Ovary (tissue), 9 donors: ENCODE results near the gene DLG5. TPM values are rescaled to one million over a fixed set of nuclear protein-coding genes. Genes with fewer than 3 reads are reported as not detected.

Experiments
- DNase-seq, 5 donors: peaks; one replicate each; pipeline ENCODE4 v3.0.0-alpha.2; 2019 to 2020
- H3K27ac ChIP-seq, 2 donors: fragments of 200-600 bp; one replicate each; pipeline versions ENCODE4 v1.5.1 to v1.8.0; 2019 to 2022
- H3K27me3 ChIP-seq: fragments of 200-600 bp; one replicate; pipeline ENCODE4 v1.8.0; 2022
- H3K36me3 ChIP-seq: fragments of 200-600 bp; sonication (generic); one replicate; pipeline ENCODE4 v1.5.1; 2019
- H3K4me1 ChIP-seq: one replicate; pipeline ENCODE4 v1.8.1; 2013; ENCODE audit warnings: mild to moderate bottlenecking, moderate library complexity; ENCODE audit not compliant: insufficient read depth
- H3K4me3 ChIP-seq: fragments of 200-600 bp; sonication (generic); one replicate; pipeline ENCODE4 v1.5.1; 2017
- H3K9me3 ChIP-seq, 2 donors: fragments of 200-600 bp in 1 of 2; sonication (generic) in 1 of 2; one replicate each; pipeline versions ENCODE4 v1.5.1 to v1.8.1; 2013 to 2019; ENCODE audit warnings: mild to moderate bottlenecking in 1 of 2, moderate library complexity in 1 of 2
- CTCF ChIP-seq, 3 donors: fragments of 450-650 bp in 2 of 3; fragments of 200-600 bp in 1 of 3; IDR thresholded peaks; one replicate each; pipeline versions ENCODE4 v1.5.1 to v1.8.0; 2016 to 2022; ENCODE audit warnings: antibody characterized with exemption in 3 of 3, mild to moderate bottlenecking in 1 of 3
- EP300 ChIP-seq: sonication (generic); formaldehyde crosslinking; IDR thresholded peaks from one replicate; pipeline ENCODE4 v1.6.1; 2017; ENCODE audit warnings: antibody characterized with exemption
- POLR2A ChIP-seq: fragments of 450-650 bp; IDR thresholded peaks from one replicate; pipeline ENCODE4 v1.6.1; 2017; ENCODE audit warnings: antibody characterized with exemption, mild to moderate bottlenecking, moderate library complexity
- WGBS, 3 donors: extraction: QIAGEN DNeasy Blood & Tissue Kit in 1 of 3; methylation state at CpG; one replicate each; pipeline versions ENCODE4 v1.1.5 to v1.1.7; 2013 to 2017; 5-methylcytosine and 5-hydroxymethylcytosine counted together
- intact Hi-C, 4 donors: fragments of 100-400 bp; cut with DNase I; formaldehyde crosslinking; loops; one replicate each; pipeline versions ENCODE4 v1.11.0 to v1.15.1; 2022 to 2023
- polyA plus RNA-seq, 2 donors: library from polyadenylated mRNA; stranded (reverse); fragments of 200-250 nt in 1 of 2; fragments of 350-450 nt in 1 of 2; fragmentation: Illumina TruSeq in 1 of 2; extraction: RNeasy Lipid Tissue Mini Kit (QIAGEN cat#74804) in 1 of 2; gene quantifications; one replicate each; pipeline ENCODE4 v1.2.3, GENCODE V29; 2013 to 2014
- total RNA-seq, 7 donors: library from RNA; depleted of rRNA in 2 of 7; stranded (reverse); fragments of >200 nt in 2 of 7; fragmentation: NEBNext Ultra II Directional in 3 of 7; extraction: Animal tissue kit (Norgen Biotek cat#: 25700) in 3 of 7; gene quantifications; one replicate each; pipeline versions ENCODE4 v1.1.0 to v1.2.4, GENCODE V29; 2016 to 2023
- donor health status: DM: no; HTN: no; CAD: no; lungs with moderate emphysema.
- donor health status: DM: no; HTN: no; CAD: no.
- donor health status: Bipolar disorder and iron deficiency.
- donor health status: DM: yes; HTN: yes; CAD: no.
- donor health status: DM: no; HTN: no; CAD: no.
- donor health status: DM: yes; HTN: yes; CAD: no.

DLG5 gene
- total and polyA plus RNA-seq, 9 donors = 29.1 to 71.9 (median 42.8) TPM

GRCh38 chr10:77818378-77818777, 108.2 kb downstream of the DLG5 start:
- Histone ChIP-seq H3K36me3 (no peaks in the 10 kb centered on the region), H3K4me1 (no peaks in the 10 kb centered on the region), H3K9me3 (no peaks in the 10 kb centered on the region), H3K27me3 (no peaks in the 10 kb centered on the region), H3K4me3 (no peak overlapping the region), H3K27ac (no peak overlapping the region)
- no peak for DNase-seq
- TF ChIP-seq CTCF (IDR thresholded peaks at IDR 0.05) (no peak), EP300 (no peak), POLR2A (no peak)
- intact Hi-C loops = no loop called here
- 74 to 81% (median 81%) methylated on average over 4 of the region's 4 CpGs for WGBS, 3 donors

- H3K36me3 ChIP-seq = no peaks in the 10 kb centered on the region
- WGBS, 3 donors = 89 to 96% (median 93%) methylated on average over 11 of the region's 11 CpGs
- no peak for TF ChIP-seq POLR2A
- TF ChIP-seq CTCF (IDR thresholded peaks at IDR 0.05) = no peak
- no peak for TF ChIP-seq EP300
- no peak for DNase-seq
- intact Hi-C loops = no loop called here
- H3K4me3 ChIP-seq = no peak overlapping the region
- no peaks in the 10 kb centered on the region for H3K4me1 ChIP-seq
- H3K9me3 ChIP-seq = no peaks in the 10 kb centered on the region
- no peaks in the 10 kb centered on the region for H3K27me3 ChIP-seq
- no peak overlapping the region for H3K27ac ChIP-seq
Measured at GRCh38 chr10:77817541-77817940, 109.0 kb downstream of the DLG5 start.

GRCh38 chr10:77816311-77816710, 110.2 kb downstream of the DLG5 start:
- intact Hi-C loops = no loop called here
- Histone ChIP-seq H3K27ac (no peak overlapping the region), H3K27me3 (no peaks in the 10 kb centered on the region), H3K4me1 (no peaks in the 10 kb centered on the region), H3K9me3 (no peaks in the 10 kb centered on the region), H3K36me3 (no peaks in the 10 kb centered on the region), H3K4me3 (no peak overlapping the region)
- DNase-seq = no peak
- 94 to 96% (median 95%) methylated on average over 11 of the region's 11 CpGs for WGBS, 3 donors
- TF ChIP-seq POLR2A (no peak), EP300 (no peak), CTCF (IDR thresholded peaks at IDR 0.05) (no peak)

- H3K9me3 ChIP-seq = no peaks in the 10 kb centered on the region
- no peaks in the 10 kb centered on the region for H3K27me3 ChIP-seq
- intact Hi-C loops = no loop called here
- H3K4me3 ChIP-seq = no peak overlapping the region
- no peak overlapping the region for H3K27ac ChIP-seq
- no peaks in the 10 kb centered on the region for H3K4me1 ChIP-seq
- H3K36me3 ChIP-seq = no peaks in the 10 kb centered on the region
- 78 to 86% (median 80%) methylated on average over 6 of the region's 6 CpGs for WGBS, 3 donors
- TF ChIP-seq EP300 = no peak
- TF ChIP-seq CTCF (IDR thresholded peaks at IDR 0.05) = no peak
- DNase-seq = no peak
Measured at GRCh38 chr10:77812741-77813140, 113.8 kb downstream of the DLG5 start.
